HepG2 (cell line): ENCODE data around the gene ENPP7. TPM values are rescaled to one million over a fixed set of nuclear protein-coding genes. Genes with fewer than 3 reads are reported as not detected.

Source experiments
- EZH2 ChIP-seq: conservative IDR thresholded peaks from 2 replicates; pipeline ENCODE4 v1.6.1; 2012; ENCODE audit warnings: mild to moderate bottlenecking, low read depth, low read length, moderate library complexity
- HMG20B ChIP-seq: conservative IDR thresholded peaks from 2 replicates; pipeline ENCODE4 v1.6.1; 2016; ENCODE audit warnings: missing genetic modification reagents, missing compliant biosample characterization
- HOXA3 ChIP-seq: sonication (generic); formaldehyde crosslinking; IDR thresholded peaks from 2 replicates; pipeline ENCODE4 v1.5.0; 2020; ENCODE audit warnings: missing genetic modification reagents
- MTF1 ChIP-seq: sonication (generic); formaldehyde crosslinking; IDR thresholded peaks from 2 replicates; pipeline ENCODE4 v1.5.0; 2020; ENCODE audit warnings: missing genetic modification reagents
- SETDB1 ChIP-seq: sonication (generic); formaldehyde crosslinking; IDR thresholded peaks from 2 replicates; pipeline ENCODE4 v1.5.1; 2020; ENCODE audit warnings: missing genetic modification reagents, mild to moderate bottlenecking, borderline replicate concordance
- YEATS4 ChIP-seq: sonication (generic); formaldehyde crosslinking; IDR thresholded peaks from 2 replicates; pipeline ENCODE4 v1.4.0; 2020; ENCODE audit warnings: missing genetic modification reagents, borderline replicate concordance
- ZNF441 ChIP-seq: sonication (generic); formaldehyde crosslinking; IDR thresholded peaks from 2 replicates; pipeline ENCODE4 v1.7.0; 2021; ENCODE audit warnings: missing genetic modification reagents, borderline replicate concordance
- ZNF747 ChIP-seq: sonication (generic); formaldehyde crosslinking; IDR thresholded peaks from 2 replicates; pipeline ENCODE4 v1.8.1; 2023; ENCODE audit warnings: missing genetic modification reagents, mild to moderate bottlenecking, borderline replicate concordance
- polyA plus RNA-seq, 8 experiments: library from polyadenylated mRNA; depleted of rRNA in 3 of 8; stranded (reverse) in 7 of 8; unstranded in 1 of 8; fragments of >200 nt; fragmentation: Illumina TruSeq in 4 of 8; extraction: Trizol in 4 of 8; gene quantifications; 2 replicates each; pipeline versions ENCODE4 v1.2.1 to v1.2.3, GENCODE V29; 2011 to 2016; ENCODE audit warnings: low read depth in 4 of 8, missing spikeins in 1 of 8, mixed read lengths in 1 of 8; ENCODE audit not compliant: insufficient read depth in 1 of 8
- total RNA-seq, 5 experiments: library from RNA; depleted of rRNA; stranded (reverse); fragments of >200 nt; fragmentation: Illumina TruSeq; extraction: Trizol; gene quantifications; 2 replicates each; pipeline ENCODE4 v1.2.3, GENCODE V29; 2016; ENCODE audit warnings: low read depth in 1 of 5
- TF ChIP-seq, protein P1 (sequence below): sonication (generic); formaldehyde crosslinking; IDR thresholded peaks from 2 replicates; pipeline ENCODE4 v1.4.0; 2020; ENCODE audit warnings: mild to moderate bottlenecking, missing genetic modification reagents
- TF ChIP-seq, protein P2 (sequence below): sonication (generic); formaldehyde crosslinking; IDR thresholded peaks from 2 replicates; pipeline ENCODE4 v1.5.0; 2020; ENCODE audit warnings: missing genetic modification reagents
- TF ChIP-seq, protein P3 (sequence below): IDR thresholded peaks from 2 replicates; pipeline ENCODE4 v1.6.1; 2012; ENCODE audit warnings: low read length, improper control_type of control experiment
- TF ChIP-seq, protein P4 (sequence below): sonication (generic); formaldehyde crosslinking; IDR thresholded peaks from 2 replicates; pipeline ENCODE4 v1.8.1; 2022; ENCODE audit warnings: mild to moderate bottlenecking, missing genetic modification reagents

ENPP7 gene
- total and polyA plus RNA-seq, 2 of the 13 experiments (the other 11 are each of a cell fraction or from before 2014, with no cell fraction given) = 1.1 to 2.2 TPM

DNA sequence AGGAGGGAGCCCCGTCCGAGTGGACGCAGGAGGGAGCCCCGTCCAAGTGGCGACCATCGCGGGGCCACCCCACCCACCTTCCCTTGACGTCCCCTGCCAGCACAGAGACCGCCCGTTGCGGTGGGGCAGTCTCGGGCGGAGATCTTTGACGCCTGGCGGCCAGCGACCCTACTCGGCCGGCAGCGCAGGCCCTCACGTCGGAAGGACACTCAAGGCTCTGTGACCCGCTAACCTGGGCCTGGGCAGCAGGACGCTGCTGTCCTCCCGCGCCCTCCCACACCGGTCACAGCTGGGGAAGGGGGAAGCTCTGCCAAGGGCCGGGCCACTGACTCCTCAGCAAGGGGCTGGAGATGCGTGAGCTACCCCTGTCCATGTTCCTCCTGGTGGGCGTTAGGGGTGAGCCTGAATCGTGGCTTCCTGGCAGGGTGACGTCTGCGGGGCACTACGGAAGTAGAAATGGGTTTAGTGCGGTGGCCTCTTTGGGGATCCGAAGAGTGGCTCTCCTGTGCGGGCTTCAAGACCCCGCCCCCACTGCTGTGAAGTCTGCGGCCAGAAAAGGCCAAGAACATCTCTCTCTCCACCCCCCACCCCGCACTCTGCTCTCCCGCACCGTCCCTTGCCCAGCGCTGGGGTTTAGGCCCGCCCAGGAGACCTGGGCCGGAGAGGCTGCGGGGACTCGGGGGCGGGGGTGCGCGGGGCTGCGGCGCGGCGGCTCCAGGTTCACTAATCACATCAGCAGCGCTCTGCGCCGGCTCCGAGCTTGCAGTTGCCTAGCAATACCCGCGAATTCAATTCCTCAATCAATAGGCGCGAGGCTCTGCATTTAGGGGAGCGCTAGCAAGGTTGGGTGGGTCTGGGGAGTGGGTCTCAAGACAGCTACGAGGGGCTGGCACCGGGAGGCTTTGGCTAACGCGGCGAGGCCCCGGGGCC, 60.3 kb downstream of the ENPP7 start (continued):
- TF ChIP-seq, protein P1, sequence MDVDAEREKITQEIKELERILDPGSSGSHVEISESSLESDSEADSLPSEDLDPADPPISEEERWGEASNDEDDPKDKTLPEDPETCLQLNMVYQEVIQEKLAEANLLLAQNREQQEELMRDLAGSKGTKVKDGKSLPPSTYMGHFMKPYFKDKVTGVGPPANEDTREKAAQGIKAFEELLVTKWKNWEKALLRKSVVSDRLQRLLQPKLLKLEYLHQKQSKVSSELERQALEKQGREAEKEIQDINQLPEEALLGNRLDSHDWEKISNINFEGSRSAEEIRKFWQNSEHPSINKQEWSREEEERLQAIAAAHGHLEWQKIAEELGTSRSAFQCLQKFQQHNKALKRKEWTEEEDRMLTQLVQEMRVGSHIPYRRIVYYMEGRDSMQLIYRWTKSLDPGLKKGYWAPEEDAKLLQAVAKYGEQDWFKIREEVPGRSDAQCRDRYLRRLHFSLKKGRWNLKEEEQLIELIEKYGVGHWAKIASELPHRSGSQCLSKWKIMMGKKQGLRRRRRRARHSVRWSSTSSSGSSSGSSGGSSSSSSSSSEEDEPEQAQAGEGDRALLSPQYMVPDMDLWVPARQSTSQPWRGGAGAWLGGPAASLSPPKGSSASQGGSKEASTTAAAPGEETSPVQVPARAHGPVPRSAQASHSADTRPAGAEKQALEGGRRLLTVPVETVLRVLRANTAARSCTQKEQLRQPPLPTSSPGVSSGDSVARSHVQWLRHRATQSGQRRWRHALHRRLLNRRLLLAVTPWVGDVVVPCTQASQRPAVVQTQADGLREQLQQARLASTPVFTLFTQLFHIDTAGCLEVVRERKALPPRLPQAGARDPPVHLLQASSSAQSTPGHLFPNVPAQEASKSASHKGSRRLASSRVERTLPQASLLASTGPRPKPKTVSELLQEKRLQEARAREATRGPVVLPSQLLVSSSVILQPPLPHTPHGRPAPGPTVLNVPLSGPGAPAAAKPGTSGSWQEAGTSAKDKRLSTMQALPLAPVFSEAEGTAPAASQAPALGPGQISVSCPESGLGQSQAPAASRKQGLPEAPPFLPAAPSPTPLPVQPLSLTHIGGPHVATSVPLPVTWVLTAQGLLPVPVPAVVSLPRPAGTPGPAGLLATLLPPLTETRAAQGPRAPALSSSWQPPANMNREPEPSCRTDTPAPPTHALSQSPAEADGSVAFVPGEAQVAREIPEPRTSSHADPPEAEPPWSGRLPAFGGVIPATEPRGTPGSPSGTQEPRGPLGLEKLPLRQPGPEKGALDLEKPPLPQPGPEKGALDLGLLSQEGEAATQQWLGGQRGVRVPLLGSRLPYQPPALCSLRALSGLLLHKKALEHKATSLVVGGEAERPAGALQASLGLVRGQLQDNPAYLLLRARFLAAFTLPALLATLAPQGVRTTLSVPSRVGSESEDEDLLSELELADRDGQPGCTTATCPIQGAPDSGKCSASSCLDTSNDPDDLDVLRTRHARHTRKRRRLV (CRISPR knock-in tag) = no peak
- TF ChIP-seq MTF1 (CRISPR knock-in tag) (no peak), ZNF441 (CRISPR knock-in tag) (no peak), HMG20B (CRISPR knock-in tag) (no peak), ZNF747 (CRISPR knock-in tag) (0 out of 2 replicates have a peak, but pooled peaks have one; percentile 51), EZH2 (peak; percentile 96; the same call in 1 of the 2 replicates), YEATS4 (CRISPR knock-in tag) (no peak), SETDB1 (CRISPR knock-in tag) (no peak), HOXA3 (CRISPR knock-in tag) (no peak)
- TF ChIP-seq, protein P2, sequence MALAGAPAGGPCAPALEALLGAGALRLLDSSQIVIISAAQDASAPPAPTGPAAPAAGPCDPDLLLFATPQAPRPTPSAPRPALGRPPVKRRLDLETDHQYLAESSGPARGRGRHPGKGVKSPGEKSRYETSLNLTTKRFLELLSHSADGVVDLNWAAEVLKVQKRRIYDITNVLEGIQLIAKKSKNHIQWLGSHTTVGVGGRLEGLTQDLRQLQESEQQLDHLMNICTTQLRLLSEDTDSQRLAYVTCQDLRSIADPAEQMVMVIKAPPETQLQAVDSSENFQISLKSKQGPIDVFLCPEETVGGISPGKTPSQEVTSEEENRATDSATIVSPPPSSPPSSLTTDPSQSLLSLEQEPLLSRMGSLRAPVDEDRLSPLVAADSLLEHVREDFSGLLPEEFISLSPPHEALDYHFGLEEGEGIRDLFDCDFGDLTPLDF = no peak
- TF ChIP-seq, protein P3, sequence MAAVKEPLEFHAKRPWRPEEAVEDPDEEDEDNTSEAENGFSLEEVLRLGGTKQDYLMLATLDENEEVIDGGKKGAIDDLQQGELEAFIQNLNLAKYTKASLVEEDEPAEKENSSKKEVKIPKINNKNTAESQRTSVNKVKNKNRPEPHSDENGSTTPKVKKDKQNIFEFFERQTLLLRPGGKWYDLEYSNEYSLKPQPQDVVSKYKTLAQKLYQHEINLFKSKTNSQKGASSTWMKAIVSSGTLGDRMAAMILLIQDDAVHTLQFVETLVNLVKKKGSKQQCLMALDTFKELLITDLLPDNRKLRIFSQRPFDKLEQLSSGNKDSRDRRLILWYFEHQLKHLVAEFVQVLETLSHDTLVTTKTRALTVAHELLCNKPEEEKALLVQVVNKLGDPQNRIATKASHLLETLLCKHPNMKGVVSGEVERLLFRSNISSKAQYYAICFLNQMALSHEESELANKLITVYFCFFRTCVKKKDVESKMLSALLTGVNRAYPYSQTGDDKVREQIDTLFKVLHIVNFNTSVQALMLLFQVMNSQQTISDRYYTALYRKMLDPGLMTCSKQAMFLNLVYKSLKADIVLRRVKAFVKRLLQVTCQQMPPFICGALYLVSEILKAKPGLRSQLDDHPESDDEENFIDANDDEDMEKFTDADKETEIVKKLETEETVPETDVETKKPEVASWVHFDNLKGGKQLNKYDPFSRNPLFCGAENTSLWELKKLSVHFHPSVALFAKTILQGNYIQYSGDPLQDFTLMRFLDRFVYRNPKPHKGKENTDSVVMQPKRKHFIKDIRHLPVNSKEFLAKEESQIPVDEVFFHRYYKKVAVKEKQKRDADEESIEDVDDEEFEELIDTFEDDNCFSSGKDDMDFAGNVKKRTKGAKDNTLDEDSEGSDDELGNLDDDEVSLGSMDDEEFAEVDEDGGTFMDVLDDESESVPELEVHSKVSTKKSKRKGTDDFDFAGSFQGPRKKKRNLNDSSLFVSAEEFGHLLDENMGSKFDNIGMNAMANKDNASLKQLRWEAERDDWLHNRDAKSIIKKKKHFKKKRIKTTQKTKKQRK = no peak
- TF ChIP-seq, protein P4, sequence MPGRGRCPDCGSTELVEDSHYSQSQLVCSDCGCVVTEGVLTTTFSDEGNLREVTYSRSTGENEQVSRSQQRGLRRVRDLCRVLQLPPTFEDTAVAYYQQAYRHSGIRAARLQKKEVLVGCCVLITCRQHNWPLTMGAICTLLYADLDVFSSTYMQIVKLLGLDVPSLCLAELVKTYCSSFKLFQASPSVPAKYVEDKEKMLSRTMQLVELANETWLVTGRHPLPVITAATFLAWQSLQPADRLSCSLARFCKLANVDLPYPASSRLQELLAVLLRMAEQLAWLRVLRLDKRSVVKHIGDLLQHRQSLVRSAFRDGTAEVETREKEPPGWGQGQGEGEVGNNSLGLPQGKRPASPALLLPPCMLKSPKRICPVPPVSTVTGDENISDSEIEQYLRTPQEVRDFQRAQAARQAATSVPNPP (CRISPR knock-in tag) = no peak
